GM10847 (cell line): ENCODE data around the gene PSMD8.

Source experiments
- POLR2A ChIP-seq: IDR thresholded peaks from 2 replicates; pipeline ENCODE4 v1.6.1; 2011; ENCODE audit not compliant: insufficient read length; ENCODE audit errors: extremely low read depth

The PSMD8 gene

GRCh38 chr19:38391911-38392464 lies 17.6 kb downstream of the PSMD8 start:
- TF ChIP-seq POLR2A, result no peak

- no peak for TF ChIP-seq POLR2A
Observed at GRCh38 chr19:38392707-38393308, 18.4 kb downstream of the PSMD8 start.

GRCh38 chr19:38394488-38394887 lies 20.1 kb downstream of the PSMD8 start:
- no peak for TF ChIP-seq POLR2A

GRCh38 chr19:38395381-38396114 lies 21.2 kb downstream of the PSMD8 start:
- no peak for TF ChIP-seq POLR2A

- TF ChIP-seq POLR2A, result no peak
Observed at GRCh38 chr19:38399081-38399480, 24.7 kb downstream of the PSMD8 start.

- TF ChIP-seq POLR2A, result no peak
Observed at GRCh38 chr19:38399537-38399936, 25.2 kb downstream of the PSMD8 start.

GRCh38 chr19:38400361-38400760 lies 26.0 kb downstream of the PSMD8 start:
- no peak for TF ChIP-seq POLR2A

- no peak for TF ChIP-seq POLR2A
Observed at GRCh38 chr19:38401148-38401547, 26.8 kb downstream of the PSMD8 start.

GRCh38 chr19:38402623-38402966 lies 28.2 kb downstream of the PSMD8 start:
- no peak for TF ChIP-seq POLR2A

GRCh38 chr19:38402967-38403674 lies 28.8 kb downstream of the PSMD8 start, which contains the start of gene FAM98C:
FAM98C (plus strand) TSS chr19:38403093; CDS start chr19:38403154, 61 bp downstream.
- peak; percentile 31 for TF ChIP-seq POLR2A

- TF ChIP-seq POLR2A, result no peak
Observed at GRCh38 chr19:38404858-38405257, 30.5 kb downstream of the PSMD8 start.

GRCh38 chr19:38405276-38405675 lies 30.9 kb downstream of the PSMD8 start:
- TF ChIP-seq POLR2A, result no peak

- no peak for TF ChIP-seq POLR2A
Observed at GRCh38 chr19:38409631-38410133, 35.3 kb downstream of the PSMD8 start.

GRCh38 chr19:38411041-38411712 lies 36.8 kb downstream of the PSMD8 start:
- no peak for TF ChIP-seq POLR2A

GRCh38 chr19:38412491-38412890 lies 38.1 kb downstream of the PSMD8 start:
- no peak for TF ChIP-seq POLR2A
